SU-DHL-6 (cell line): ENCODE measurements around the gene PPP1CC.

ENCODE experiments used
- EZH2phosphoT487 ChIP-seq: fragments of 200-600 bp; sonication (generic), shearing (Covaris generic); conservative IDR thresholded peaks from 2 replicates; pipeline ENCODE4 v1.6.1; 2018; ENCODE audit warnings: mild to moderate bottlenecking, antibody characterized with exemption, low read length, moderate library complexity, mixed read lengths
- TF ChIP-seq, protein P1 (sequence below): fragments of 200-600 bp; sonication (generic); IDR thresholded peaks from one replicate; pipeline ENCODE4 v1.5.1; 2017; ENCODE audit warnings: antibody characterized with exemption, mild to moderate bottlenecking, low read length, moderate library complexity; ENCODE audit not compliant: insufficient read depth, poor library complexity, severe bottlenecking

DNA sequence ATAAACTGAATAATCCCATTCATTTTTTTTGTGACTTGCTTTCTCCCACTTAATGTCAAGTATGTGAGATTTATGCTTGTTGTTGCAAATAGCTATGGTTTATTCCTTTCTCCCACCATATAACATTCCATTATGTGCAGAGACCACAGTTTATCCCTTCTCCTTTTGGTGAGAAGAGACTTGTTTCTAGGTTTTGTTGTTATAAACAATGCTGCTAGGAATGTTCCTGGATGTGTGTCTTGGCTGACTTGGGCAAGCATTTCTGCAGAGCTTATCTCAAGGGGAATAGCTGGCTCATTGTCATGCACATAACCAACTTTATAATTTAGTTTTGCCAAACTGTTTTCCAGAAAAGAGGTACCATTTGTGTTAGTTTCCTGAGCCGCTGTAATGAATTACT is 47.6 kb upstream of the PPP1CC start:
- TF ChIP-seq, protein P1, sequence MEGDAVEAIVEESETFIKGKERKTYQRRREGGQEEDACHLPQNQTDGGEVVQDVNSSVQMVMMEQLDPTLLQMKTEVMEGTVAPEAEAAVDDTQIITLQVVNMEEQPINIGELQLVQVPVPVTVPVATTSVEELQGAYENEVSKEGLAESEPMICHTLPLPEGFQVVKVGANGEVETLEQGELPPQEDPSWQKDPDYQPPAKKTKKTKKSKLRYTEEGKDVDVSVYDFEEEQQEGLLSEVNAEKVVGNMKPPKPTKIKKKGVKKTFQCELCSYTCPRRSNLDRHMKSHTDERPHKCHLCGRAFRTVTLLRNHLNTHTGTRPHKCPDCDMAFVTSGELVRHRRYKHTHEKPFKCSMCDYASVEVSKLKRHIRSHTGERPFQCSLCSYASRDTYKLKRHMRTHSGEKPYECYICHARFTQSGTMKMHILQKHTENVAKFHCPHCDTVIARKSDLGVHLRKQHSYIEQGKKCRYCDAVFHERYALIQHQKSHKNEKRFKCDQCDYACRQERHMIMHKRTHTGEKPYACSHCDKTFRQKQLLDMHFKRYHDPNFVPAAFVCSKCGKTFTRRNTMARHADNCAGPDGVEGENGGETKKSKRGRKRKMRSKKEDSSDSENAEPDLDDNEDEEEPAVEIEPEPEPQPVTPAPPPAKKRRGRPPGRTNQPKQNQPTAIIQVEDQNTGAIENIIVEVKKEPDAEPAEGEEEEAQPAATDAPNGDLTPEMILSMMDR = no peak
- TF ChIP-seq EZH2phosphoT487 = no peak
